HCT116 (cell line): ENCODE results near the gene CCDC54. TPM values are rescaled to one million over a fixed set of nuclear protein-coding genes. Genes with fewer than 3 reads are reported as not detected.

ENCODE experiments used
- ATAC-seq: fragments of 200-7000 bp; cut with Tn5 transposase; 2 replicates; pipeline ENCODE4 v1.9.1; 2020; ENCODE audit warnings: mild to moderate bottlenecking, moderate library complexity
- BruUV-seq: library from RNA; stranded (reverse); fragments of 400-500 nt; replicated peaks from 2 replicates; lab custom pipeline; 2021; lab: Mats Ljungman, UMichigan
- CTCF ChIA-PET: fragments of 300-600 bp; sonication (Branson Sonifier 250); formaldehyde crosslinking; loops from one replicate; lab custom pipeline; 2021; ENCODE audit warnings: antibody characterized with exemption; lab: Charles Lee
- POLR2A ChIA-PET: fragments of 300-600, 350-600 bp; sonication (Branson Sonifier 250); formaldehyde crosslinking; loops from one replicate; lab custom pipeline; 2021; ENCODE audit warnings: antibody characterized with exemption; lab: Charles Lee
- RAD21 ChIA-PET, 2 experiments: fragments of 300-600 bp; sonication (Branson Sonifier 250); formaldehyde crosslinking; loops; one replicate each; lab custom pipeline; 2023; ENCODE audit warnings: low total read pairs in 2 of 2; ENCODE audit not compliant: uncharacterized antibody in 2 of 2, unreplicated experiment in 2 of 2, low non-redundant PET in 1 of 2; lab: Charles Lee
- DNase-seq: peaks from one replicate; pipeline ENCODE4 v3.0.0-alpha.2; 2010; ENCODE audit warnings: low read depth, low spot score
- H2AFZ ChIP-seq: fragments of 200-600 bp; shearing (Covaris generic), sonication (generic); 2 replicates; pipeline ENCODE4 v1.6.1; 2017; ENCODE audit warnings: low read depth, mixed run types, mixed read lengths, antibody characterized with exemption, low read length; ENCODE audit not compliant: poor library complexity, severe bottlenecking
- H3K27ac ChIP-seq: 2 replicates; pipeline ENCODE4 v1.5.1; 2012; ENCODE audit warnings: low read depth, low read length
- H3K27me3 ChIP-seq: fragments of 200-600 bp; sonication (generic); 2 replicates; pipeline ENCODE4 v1.6.1; 2016; ENCODE audit warnings: mixed run types, low read length, mixed read lengths; ENCODE audit not compliant: insufficient read depth
- H3K36me3 ChIP-seq, 2 experiments: fragments of 200-500 bp in 1 of 2; fragments of 200-600 bp in 1 of 2; sonication (Bioruptor generic) in 1 of 2; sonication (generic) in 1 of 2; 2 replicates each; pipeline versions ENCODE4 v1.5.1 to v1.6.1; 2014 to 2016; ENCODE audit warnings: low read length in 2 of 2, inconsistent platforms in 1 of 2, mixed read lengths in 1 of 2, mixed run types in 1 of 2; ENCODE audit not compliant: insufficient read depth in 2 of 2, control insufficient read depth in 1 of 2
- H3K4me1 ChIP-seq, 2 experiments: fragments of 200-600 bp in 1 of 2; sonication (generic) in 1 of 2; 2 replicates each; pipeline versions ENCODE4 v1.5.1 to v1.6.1; 2012 to 2017; ENCODE audit warnings: low read length in 2 of 2, inconsistent platforms in 1 of 2, mild to moderate bottlenecking in 1 of 2, mixed read lengths in 1 of 2, mixed run types in 1 of 2, moderate library complexity in 1 of 2; ENCODE audit not compliant: insufficient read depth in 2 of 2, control insufficient read depth in 1 of 2
- H3K4me2 ChIP-seq: fragments of 200-600 bp; sonication (generic); 2 replicates; pipeline ENCODE4 v1.6.1; 2017; ENCODE audit warnings: mixed run types, low read length, mixed read lengths
- H3K4me3 ChIP-seq, 2 experiments: fragments of 200-600 bp in 1 of 2; sonication (generic) in 1 of 2; replicated peaks in 1 of 2; 2 replicates each; pipeline ENCODE4 v1.5.1; 2011 to 2016; ENCODE audit warnings: low read length in 2 of 2, control low read depth in 1 of 2, low read depth in 1 of 2, mild to moderate bottlenecking in 1 of 2, mixed read lengths in 1 of 2, mixed run types in 1 of 2
- H3K79me2 ChIP-seq: fragments of 200-600 bp; sonication (generic); 2 replicates; pipeline ENCODE4 v1.6.1; 2017; ENCODE audit warnings: mild to moderate bottlenecking, mixed run types, low read length, moderate library complexity, mixed read lengths; ENCODE audit not compliant: insufficient read depth
- H3K9ac ChIP-seq: fragments of 200-600 bp; sonication (generic); 2 replicates; pipeline ENCODE4 v1.6.1; 2016; ENCODE audit warnings: low read length, mixed read lengths
- H3K9me2 ChIP-seq: fragments of 200-600 bp; sonication (generic), shearing (Covaris generic); 2 replicates; pipeline ENCODE4 v1.6.1; 2017; ENCODE audit warnings: mixed run types, mild to moderate bottlenecking, moderate library complexity; ENCODE audit not compliant: insufficient read depth
- H3K9me3 ChIP-seq, 2 experiments: fragments of 200-500 bp in 1 of 2; fragments of 200-600 bp in 1 of 2; sonication (Bioruptor generic) in 1 of 2; sonication (generic) in 1 of 2; 2 replicates each; pipeline ENCODE4 v1.6.1; 2014 to 2017; ENCODE audit warnings: low read length in 2 of 2, mixed read lengths in 2 of 2, inconsistent platforms in 1 of 2, low read depth in 1 of 2, mild to moderate bottlenecking in 1 of 2, mixed run types in 1 of 2, moderate library complexity in 1 of 2; ENCODE audit not compliant: control insufficient read depth in 1 of 2, insufficient read depth in 1 of 2
- H4K20me1 ChIP-seq: fragments of 200-600 bp; sonication (generic), shearing (Covaris generic); 2 replicates; pipeline ENCODE4 v1.6.1; 2017; ENCODE audit warnings: mixed run types, mild to moderate bottlenecking, moderate library complexity; ENCODE audit not compliant: insufficient read depth
- ATF3 ChIP-seq: IDR thresholded peaks from 2 replicates; pipeline ENCODE4 v1.6.1; 2012
- CBX3 ChIP-seq: IDR thresholded peaks from 2 replicates; pipeline ENCODE4 v1.6.1; 2012; ENCODE audit warnings: low read depth
- CEBPB ChIP-seq: IDR thresholded peaks from 2 replicates; pipeline ENCODE4 v1.6.1; 2012; ENCODE audit warnings: low read depth
- CTCF ChIP-seq, 3 experiments: fragments of 200-600 bp in 1 of 3; sonication (generic) in 1 of 3; IDR thresholded peaks in 2 of 3; conservative IDR thresholded peaks in 1 of 3; 2 replicates each; pipeline ENCODE4 v1.5.1; 2012 to 2017; ENCODE audit warnings: low read depth in 2 of 3, low read length in 2 of 3, antibody characterized with exemption in 1 of 3, borderline replicate concordance in 1 of 3, control low read depth in 1 of 3, mild to moderate bottlenecking in 1 of 3, mixed read lengths in 1 of 3, mixed run types in 1 of 3, moderate library complexity in 1 of 3; ENCODE audit not compliant: insufficient read depth in 1 of 3
- EGR1 ChIP-seq: IDR thresholded peaks from 2 replicates; pipeline ENCODE4 v1.6.1; 2012; ENCODE audit warnings: low read depth
- ELF1 ChIP-seq: IDR thresholded peaks from 2 replicates; pipeline ENCODE4 v1.6.1; 2012; ENCODE audit warnings: low read depth, borderline replicate concordance
- EZH2 ChIP-seq: fragments of 200-600 bp; sonication (generic); IDR thresholded peaks from 2 replicates; pipeline ENCODE4 v1.6.1; 2017; ENCODE audit warnings: antibody characterized with exemption, mixed run types
- FOSL1 ChIP-seq: IDR thresholded peaks from 2 replicates; pipeline ENCODE4 v1.6.1; 2012; ENCODE audit warnings: low read depth
- JUND ChIP-seq: IDR thresholded peaks from 2 replicates; pipeline ENCODE4 v1.6.1; 2012
- POLR2A ChIP-seq: IDR thresholded peaks from 2 replicates; pipeline ENCODE4 v1.7.0; 2011; ENCODE audit warnings: borderline replicate concordance; ENCODE audit not compliant: insufficient read depth, insufficient read length; ENCODE audit errors: extremely low read depth
- RAD21 ChIP-seq: IDR thresholded peaks from 2 replicates; pipeline ENCODE4 v1.6.1; 2012; ENCODE audit warnings: low read depth, mild to moderate bottlenecking
- REST ChIP-seq: IDR thresholded peaks from 2 replicates; pipeline ENCODE4 v1.6.1; 2012; ENCODE audit warnings: low read depth
- SIN3A ChIP-seq: IDR thresholded peaks from 2 replicates; pipeline ENCODE4 v1.6.1; 2012; ENCODE audit warnings: low read depth
- SRF ChIP-seq: IDR thresholded peaks from 2 replicates; pipeline ENCODE4 v1.6.1; 2012; ENCODE audit warnings: low read depth
- TCF7L2 ChIP-seq: IDR thresholded peaks from 2 replicates; pipeline ENCODE4 v1.7.0; 2011; ENCODE audit warnings: borderline replicate concordance, inconsistent platforms; ENCODE audit not compliant: insufficient read depth, insufficient read length; ENCODE audit errors: extremely low read depth
- YY1 ChIP-seq: IDR thresholded peaks from 2 replicates; pipeline ENCODE4 v1.6.1; 2011; ENCODE audit warnings: low read length, low read depth, moderate library complexity, mild to moderate bottlenecking; ENCODE audit not compliant: insufficient replicate concordance; ENCODE audit errors: extremely low read depth
- ZBTB33 ChIP-seq: IDR thresholded peaks from 2 replicates; pipeline ENCODE4 v1.6.1; 2011; ENCODE audit warnings: mild to moderate bottlenecking, low read length, moderate library complexity; ENCODE audit not compliant: insufficient replicate concordance; ENCODE audit errors: extremely low read depth
- ZNF274 ChIP-seq: fragments of 200-500 bp; sonication (Bioruptor generic); IDR thresholded peaks from 2 replicates; pipeline ENCODE4 v1.6.1; 2014; ENCODE audit warnings: mild to moderate bottlenecking, low read depth, low read length, inconsistent platforms
- intact Hi-C: fragments of 100-400 bp; cut with micrococcal nuclease; formaldehyde crosslinking; loops from 2 replicates; pipeline ENCODE4 v1.10.0; 2022
- total RNA-seq: library from RNA; stranded (reverse); gene quantifications from one replicate; pipeline ENCODE4 v1.2.1, GENCODE V29; 2021; ENCODE audit not compliant: unreplicated experiment
- TF ChIP-seq, protein P1 (sequence below): IDR thresholded peaks from 2 replicates; pipeline ENCODE4 v1.6.1; 2012

CCDC54 gene
- total RNA-seq, 1 experiment from 2014 or later, result not detected

DNA sequence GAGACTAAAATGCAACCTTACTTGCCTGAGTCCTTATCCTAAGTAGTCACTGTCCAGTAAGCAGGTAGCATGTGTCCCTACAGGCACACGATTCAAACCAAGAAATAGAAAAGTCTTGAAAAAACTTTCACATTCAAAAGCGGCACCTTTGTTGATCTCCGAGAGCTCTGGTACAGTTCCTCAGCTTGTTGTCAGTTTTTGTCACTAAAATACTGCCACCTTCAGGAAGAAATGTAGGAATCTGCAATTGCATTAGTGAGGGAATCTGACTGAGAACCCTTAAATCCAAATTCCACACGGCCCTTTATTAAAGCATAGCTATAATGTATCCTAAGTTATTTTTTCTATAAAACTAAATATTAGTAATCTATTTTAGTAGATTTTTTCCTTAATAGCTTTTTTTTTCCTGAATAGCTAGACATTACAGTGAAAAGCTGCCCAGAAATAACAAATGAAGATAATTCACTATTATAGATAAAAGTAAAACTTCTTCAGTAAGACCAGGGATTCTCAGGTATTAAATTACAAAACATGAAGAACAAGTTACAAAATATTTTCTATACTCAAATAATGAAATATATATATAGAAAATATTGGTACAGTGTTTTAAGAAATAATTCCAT lies 44.0 kb downstream of the CCDC54 start:
- Histone ChIP-seq H3K36me3 (no peaks in the 10 kb centered on the region), H3K9ac (no peak overlapping the region), H3K27ac (no peak overlapping the region), H4K20me1 (no peaks in the 10 kb centered on the region), H2AFZ (peak overlapping the region; percentile 93), H3K4me3 (peak overlapping the region; percentile 26 to 48), H3K4me2 (peak overlapping the region; percentile 82), H3K9me3 (no peaks in the 10 kb centered on the region), H3K27me3 (no peaks in the 10 kb centered on the region), H3K4me1 (no peaks in the 10 kb centered on the region), H3K9me2 (no peaks in the 10 kb centered on the region), H3K79me2 (no peaks in the 10 kb centered on the region)
- POLR2A ChIA-PET, result interaction anchor here (1.1 to 1.2 kb wide), 2 partner anchors 11 to 229 kb away, joined by 3 read pairs; no protein-coding TSS in a partner anchor
- CTCF ChIA-PET, result interaction anchor here (0.6 to 2.7 kb wide), 29 partner anchors 9 to 255 kb away, joined by 3 to 55 read pairs (median 4); no protein-coding TSS in a partner anchor
- DNase-seq, result peak; percentile 67
- intact Hi-C loops, result loop anchor here (10.0 kb wide), 1 partner anchor 324 kb away; no protein-coding TSS in a partner anchor
- RAD21 ChIA-PET, result interaction anchor here (0.6 to 2.0 kb wide), 4 partner anchors 68 to 184 kb away, joined by 3 to 8 read pairs (median 5); no protein-coding TSS in a partner anchor
- ATAC-seq, result peak; percentile 92
- no TSS peak for BruUV-seq
- TF ChIP-seq SRF (no peak), CEBPB (no peak), EZH2 (no peak), CTCF (IDR thresholded peaks at IDR 0.05 in 2 of 3, conservative IDR thresholded peaks at IDR 0.05 in 1 of 3; ENCODE audit: borderline replicate concordance in 1 of 3, insufficient read depth in 1 of 3, low read depth in 2 of 3, low read length in 2 of 3) (peak; percentile 61 to 72 (median 63); a peak in 5 of 6 replicates), ZBTB33 (no peak), RAD21 (peak; percentile 65), JUND (no peak), CBX3 (no peak), TCF7L2 (peak; percentile 78), ZNF274 (no peak), REST (no peak), ATF3 (no peak), YY1 (no peak), POLR2A (no peak), FOSL1 (no peak), ELF1 (no peak), SIN3A (no peak), EGR1 (no peak)
- TF ChIP-seq, protein P1, sequence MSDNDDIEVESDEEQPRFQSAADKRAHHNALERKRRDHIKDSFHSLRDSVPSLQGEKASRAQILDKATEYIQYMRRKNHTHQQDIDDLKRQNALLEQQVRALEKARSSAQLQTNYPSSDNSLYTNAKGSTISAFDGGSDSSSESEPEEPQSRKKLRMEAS, result no peak
